Endometrial microvascular endothelial cells (primary cell): Measurements from ENCODE around the gene ERBB4. TPM values are rescaled to one million over a fixed set of nuclear protein-coding genes. Genes with fewer than 3 reads are reported as not detected.

Experiments
- in situ Hi-C: cut with HindIII; loops from 2 replicates; pipeline ENCODE4 v1.10.0; 2017; ENCODE audit warnings: low sequenced_read_pairs, low pct_unique_long_range_greater_than_20kb; ENCODE audit errors: inconsistent ontology term
- total RNA-seq: library from RNA; depleted of rRNA; stranded (reverse); fragments of >200 nt; gene quantifications from one replicate; pipeline ENCODE4 v1.2.3, GENCODE V29; 2015; ENCODE audit errors: inconsistent ontology term

Gene ERBB4
- total RNA-seq, 1 donor from 2014 or later: not detected

DNA sequence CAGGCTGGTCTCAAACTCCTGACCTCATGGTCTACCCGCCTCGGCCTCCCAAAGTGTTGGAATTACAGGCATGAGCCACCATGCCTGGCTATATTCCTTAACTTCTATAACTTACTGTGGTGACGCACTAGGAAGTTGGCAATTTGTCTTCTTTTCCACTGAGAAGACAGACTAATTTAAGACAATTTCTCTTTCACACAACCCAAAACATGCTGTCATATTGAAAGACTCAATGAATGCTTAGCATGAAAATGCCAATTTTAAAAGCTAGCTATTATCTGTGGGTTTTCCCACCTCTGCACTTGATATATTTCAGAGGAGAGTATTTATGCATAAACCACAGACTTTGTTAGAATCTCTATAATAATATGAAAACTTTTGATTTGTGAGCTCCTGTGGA is 84.5 kb downstream of the ERBB4 start:
- in situ Hi-C loops: no loop called here

DNA sequence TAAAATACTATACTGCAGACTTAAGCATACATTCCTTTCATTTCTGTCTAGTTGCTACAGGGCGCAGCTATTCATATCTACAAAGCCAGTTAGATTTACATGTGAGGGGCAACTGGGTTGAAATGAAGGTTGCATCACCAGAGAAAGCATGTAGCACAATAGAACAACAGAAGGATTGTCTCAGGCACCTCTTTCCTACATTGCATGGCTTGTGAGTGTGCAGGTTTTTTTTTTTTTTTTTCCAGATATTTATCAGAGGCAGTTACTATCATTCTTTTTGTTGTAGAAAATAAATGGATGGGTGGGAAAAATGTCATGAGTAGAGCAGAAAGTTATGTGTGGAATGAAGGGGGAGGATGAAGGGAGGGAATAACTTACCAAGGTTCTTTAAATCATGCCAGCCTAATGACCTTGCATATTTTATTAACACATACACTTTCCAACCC is 86.8 kb downstream of the ERBB4 start:
- in situ Hi-C loops: no loop called here

- in situ Hi-C loops: no loop called here
Observed at GRCh38 chr2:212448698-212449097, 89.9 kb downstream of the ERBB4 start.

GRCh38 chr2:212441821-212442220 is 96.8 kb downstream of the ERBB4 start:
- in situ Hi-C loops: no loop called here

- in situ Hi-C loops: no loop called here
Observed at GRCh38 chr2:212441141-212441540, 97.5 kb downstream of the ERBB4 start.

- in situ Hi-C loops: no loop called here
Observed at GRCh38 chr2:212428681-212429478, 109.7 kb downstream of the ERBB4 start.

- in situ Hi-C loops: no loop called here
Observed at GRCh38 chr2:212427638-212428037, 111.0 kb downstream of the ERBB4 start.

DNA sequence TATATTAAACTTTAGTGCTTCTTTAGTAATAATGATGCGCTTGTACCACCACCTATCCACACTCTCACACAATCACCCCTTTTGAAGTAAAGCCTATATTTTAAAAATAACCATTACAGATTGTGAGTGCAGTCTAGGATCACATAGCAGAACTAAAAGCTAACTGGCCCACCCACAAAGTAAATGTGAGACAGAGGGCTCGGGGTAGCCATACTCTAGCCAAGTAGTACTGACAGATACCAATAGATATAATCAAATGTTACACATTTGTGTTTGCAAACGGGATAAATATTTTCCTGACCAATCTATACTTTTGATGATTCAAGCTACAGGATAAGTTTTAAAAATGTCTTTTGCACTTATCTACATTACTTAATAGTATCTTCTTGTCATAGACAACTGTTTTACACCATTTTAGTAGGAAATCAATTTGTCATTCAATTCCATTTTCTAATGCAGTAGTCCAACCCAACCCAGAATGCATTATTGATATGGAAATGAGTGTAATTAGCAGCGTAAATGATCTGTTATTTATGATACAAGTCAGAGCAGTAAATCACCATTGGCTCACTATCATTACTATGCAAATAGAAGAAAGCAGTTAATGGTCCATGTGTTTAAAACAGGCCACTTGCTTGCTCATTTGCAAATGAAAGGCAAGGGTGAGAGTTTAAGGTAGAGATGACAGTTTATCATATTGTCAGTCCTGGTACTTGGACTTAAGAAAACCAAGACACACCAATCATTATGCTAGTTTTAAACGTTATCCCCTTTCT is 111.8 kb downstream of the ERBB4 start:
- in situ Hi-C loops: no loop called here

- in situ Hi-C loops: no loop called here
Observed at GRCh38 chr2:212424082-212424481, 114.5 kb downstream of the ERBB4 start.

DNA sequence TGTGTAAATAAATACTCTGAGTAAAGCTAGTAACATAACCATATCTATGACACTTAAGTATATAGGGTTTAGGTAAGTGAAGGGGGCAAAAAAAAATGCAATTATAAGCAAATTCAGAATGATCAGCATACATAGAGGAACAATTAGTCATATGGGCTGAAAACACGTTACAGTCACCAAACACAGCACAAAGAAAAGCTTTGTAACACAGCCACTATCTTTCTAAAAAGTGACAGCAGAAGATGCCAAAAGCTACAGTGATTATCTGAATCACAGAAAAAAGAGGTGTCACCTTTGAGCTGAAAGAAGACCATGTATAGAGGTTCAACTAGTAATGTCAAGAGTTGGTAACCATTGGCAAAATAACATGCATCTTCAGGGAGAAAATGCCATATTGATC is 115.5 kb downstream of the ERBB4 start:
- in situ Hi-C loops: no loop called here

DNA sequence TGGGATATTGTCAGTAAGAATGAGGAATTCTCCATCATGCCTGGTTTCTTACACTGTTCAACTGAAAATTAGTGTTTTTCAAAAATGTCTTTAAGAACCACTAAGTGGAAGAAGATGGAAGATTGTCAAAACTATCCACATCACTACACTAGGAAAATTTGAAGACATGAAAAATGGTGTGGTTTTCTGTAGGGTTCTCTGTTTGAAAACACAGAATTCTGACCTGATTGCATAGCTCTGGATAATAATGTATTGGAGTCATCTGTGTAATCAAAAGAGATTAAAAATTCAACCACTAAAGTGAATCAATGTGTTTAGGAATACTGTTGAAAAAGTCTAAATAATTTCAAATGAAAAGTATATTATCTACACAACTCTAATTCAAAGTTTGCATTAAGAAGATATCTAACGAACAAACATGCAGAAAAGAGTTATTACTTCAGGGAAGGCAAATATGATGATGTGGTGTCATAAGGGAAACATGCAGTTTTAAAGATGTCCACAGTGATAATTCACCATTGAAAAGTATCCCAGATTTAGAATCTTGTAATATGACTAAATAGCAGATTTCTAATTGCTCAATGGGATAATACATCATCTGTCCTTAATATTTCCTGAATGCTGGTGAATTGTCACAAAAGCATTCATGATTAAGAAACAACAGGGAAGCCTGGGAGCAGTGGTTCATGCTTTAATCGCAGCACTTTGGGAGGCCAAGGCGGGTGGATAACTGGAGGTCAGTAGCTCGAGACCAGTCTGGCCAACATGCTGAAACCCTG is 116.9 kb downstream of the ERBB4 start:
- in situ Hi-C loops: no loop called here

GRCh38 chr2:212416086-212416485 is 122.5 kb downstream of the ERBB4 start:
- in situ Hi-C loops: no loop called here

GRCh38 chr2:212414767-212415211 is 123.8 kb downstream of the ERBB4 start:
- in situ Hi-C loops: no loop called here

- in situ Hi-C loops: no loop called here
Observed at GRCh38 chr2:212409560-212409959, 129.0 kb downstream of the ERBB4 start.

GRCh38 chr2:212408524-212408923 is 130.1 kb downstream of the ERBB4 start:
- in situ Hi-C loops: no loop called here

- in situ Hi-C loops: no loop called here
Observed at GRCh38 chr2:212406716-212407115, 131.9 kb downstream of the ERBB4 start.

DNA sequence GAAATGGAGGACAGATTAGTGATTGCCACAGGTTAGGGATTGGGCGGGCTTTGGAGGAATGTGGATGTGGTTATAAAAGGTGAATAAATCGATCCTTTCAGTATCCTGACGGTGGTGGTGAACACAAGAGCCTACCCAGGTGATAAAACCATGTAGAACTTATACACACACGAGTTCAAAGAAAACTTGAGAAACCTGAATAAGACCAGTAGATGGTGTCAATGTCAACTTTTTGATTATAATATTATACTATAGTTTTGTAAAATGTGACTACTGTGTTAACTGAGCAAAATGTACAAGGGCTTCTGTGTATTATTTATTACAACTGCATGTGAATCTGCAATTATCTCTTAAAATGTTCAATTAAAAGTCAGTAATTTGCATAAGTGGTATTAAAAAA is 136.3 kb downstream of the ERBB4 start:
- in situ Hi-C loops: no loop called here

DNA sequence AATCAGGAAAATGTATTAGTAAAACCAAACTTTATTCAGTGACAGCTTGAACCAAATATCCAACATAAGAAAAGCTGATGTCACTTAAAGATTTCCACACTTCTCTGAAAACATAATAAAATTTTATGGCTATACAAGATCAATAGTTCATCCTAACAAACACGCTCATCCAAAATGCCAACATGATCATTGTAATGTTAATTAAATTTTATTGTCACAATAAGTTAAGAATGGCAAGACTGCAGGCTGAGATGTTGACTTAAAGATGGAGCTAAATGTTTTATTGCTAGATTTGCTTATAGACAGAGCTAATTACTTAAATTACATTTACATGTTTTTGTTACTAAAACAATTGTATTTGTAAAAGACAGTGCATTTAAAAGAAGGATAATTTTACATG is 140.3 kb downstream of the ERBB4 start:
- in situ Hi-C loops: no loop called here

DNA sequence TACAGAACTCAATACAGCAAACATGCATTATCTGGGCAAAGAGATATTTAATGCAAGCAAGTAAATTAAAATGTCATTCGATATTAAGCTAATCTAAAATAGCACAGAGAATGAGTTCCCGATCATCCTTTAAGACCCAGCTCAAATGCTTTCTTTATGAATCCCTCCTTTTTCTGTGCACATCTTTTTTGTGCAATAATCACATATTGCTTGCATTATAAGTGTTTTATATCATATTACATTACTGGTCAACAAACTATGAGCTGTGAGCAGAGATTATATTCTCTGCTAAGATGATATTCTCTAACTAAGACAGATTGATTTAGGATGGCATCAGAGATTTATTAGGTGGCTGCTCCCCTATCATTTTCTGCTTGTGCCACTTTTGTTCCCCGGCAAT is 146.1 kb downstream of the ERBB4 start:
- in situ Hi-C loops: no loop called here
